ENCODE data around the gene RAPGEF4. TPM values are rescaled to one million over a fixed set of nuclear protein-coding genes. Genes with fewer than 3 reads are reported as not detected.

Gene RAPGEF4
- total and polyA plus RNA-seq, 2 of the 8 experiments (the other 6 are each of a cell fraction or from before 2014, with no cell fraction given), result 1.2 to 2.6 TPM

DNA sequence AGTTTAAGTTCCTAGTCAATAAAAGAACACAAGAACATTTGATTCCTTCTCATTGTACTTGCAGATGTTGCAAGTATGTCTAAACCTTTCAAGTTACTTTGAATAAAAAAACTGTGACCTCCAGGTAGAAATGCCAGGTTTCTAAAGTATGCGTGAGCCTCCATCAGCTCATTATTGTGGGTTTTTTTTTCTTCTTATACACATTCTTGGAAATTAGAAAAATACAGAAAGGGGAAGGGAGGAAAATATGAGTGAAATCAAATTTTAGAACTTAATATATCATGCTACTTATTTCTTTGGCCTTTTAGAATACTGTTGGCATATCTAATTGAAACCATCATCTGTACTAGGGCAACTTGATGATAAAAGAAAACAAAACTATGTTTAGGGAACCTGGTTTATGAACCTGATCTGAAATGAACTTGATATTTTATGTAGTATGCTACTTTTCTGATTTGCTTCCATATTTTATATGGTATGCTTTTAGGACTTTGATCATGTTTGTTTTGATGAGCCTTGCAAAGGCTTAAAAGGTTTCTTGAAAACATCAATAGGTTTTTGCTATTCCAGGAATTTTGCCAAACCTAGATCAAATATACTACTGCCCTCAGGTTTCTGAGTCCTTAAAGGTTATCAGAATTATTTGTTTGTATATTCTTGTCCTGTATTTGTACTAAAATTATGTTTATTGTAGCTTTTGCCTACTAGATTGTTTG is 209.3 kb downstream of the RAPGEF4 start:
- Histone ChIP-seq H4K5ac (ENCODE audit: insufficient read length, low read depth, low read length) (no peak overlapping the region), H3K79me2 (ENCODE audit: control insufficient read depth in 1 of 2, insufficient read depth in 2 of 2, low read length in 2 of 2) (no peaks in the 10 kb centered on the region), H2BK15ac (ENCODE audit: low read length) (no peak overlapping the region), H3K4me3 (ENCODE audit: extremely low read depth in 1 of 4, insufficient read depth in 2 of 4, low read depth in 3 of 4, low read length in 4 of 4) (no peak overlapping the region), H3K23me2 (ENCODE audit: low read depth, low read length) (no peaks in the 10 kb centered on the region), H3K27me3 (replicated peaks in 1 of 4; ENCODE audit: control insufficient read depth in 3 of 4, extremely low read depth in 1 of 4, insufficient read depth in 3 of 4, low read length in 3 of 4) (no peaks in the 10 kb centered on the region), H2BK20ac (ENCODE audit: low read length) (no peak overlapping the region), H3K36me3 (ENCODE audit: control insufficient read depth in 2 of 4, insufficient read depth in 4 of 4, low read length in 3 of 4) (no peaks in the 10 kb centered on the region), H2BK120ac (replicated peaks; ENCODE audit: low read depth, low read length) (no peak overlapping the region), H3K79me1 (ENCODE audit: low read depth, low read length) (no peaks in the 10 kb centered on the region), H3K4ac (replicated peaks; ENCODE audit: insufficient read length, low read depth, low read length) (no peak overlapping the region), H3K27ac (ENCODE audit: low read depth, low read length) (no peak overlapping the region), H3K4me1 (replicated peaks in 1 of 4; ENCODE audit: control insufficient read depth in 3 of 4, insufficient read depth in 4 of 4, low read length in 3 of 4) (peaks cover 0 to 8% (median 2%) of the 10 kb centered on the region in 4 experiments; a peak in 2 of 7 replicates), H3K4me2 (ENCODE audit: insufficient read depth in 1 of 2, low read depth in 2 of 2, low read length in 2 of 2) (no peak overlapping the region), H3K9ac (replicated peaks in 1 of 4; ENCODE audit: extremely low read depth in 1 of 4, low read depth in 3 of 4, low read length in 3 of 4) (no peak overlapping the region), H2AK5ac (ENCODE audit: low read depth, low read length) (no peak overlapping the region), H3K14ac (ENCODE audit: insufficient read length) (no peak overlapping the region), H4K91ac (replicated peaks; ENCODE audit: insufficient read length, low read length) (no peak overlapping the region), H3K23ac (ENCODE audit: insufficient read length) (no peak overlapping the region), H3K18ac (ENCODE audit: extremely low read depth, low read length) (no peak overlapping the region), H3K56ac (replicated peaks; ENCODE audit: insufficient read length, low read depth, low read length) (no peak overlapping the region), H2BK5ac (ENCODE audit: low read depth, low read length) (no peak overlapping the region), H3K9me3 (ENCODE audit: insufficient read depth in 2 of 2, low read depth in 1 of 2, low read length in 1 of 2) (no peaks in the 10 kb centered on the region), H2AFZ (ENCODE audit: low read length) (peak overlapping the region; percentile 25; the same call in 1 of the 2 replicates), H4K8ac (ENCODE audit: extremely low read depth, insufficient read depth, low read length) (no peak overlapping the region), H4K20me1 (replicated peaks in 1 of 2; ENCODE audit: control insufficient read depth in 1 of 2, insufficient read depth in 2 of 2, low read length in 2 of 2) (no peaks in the 10 kb centered on the region), H2BK12ac (ENCODE audit: low read depth, low read length) (no peak overlapping the region)
- 73% methylated on average over 1 of the region's 1 CpG; no CpG with 5 or more reads in 1 of the 2 experiments for WGBS, 2 experiments (ENCODE audit: extremely low coverage in 1 of 2, insufficient coverage in 1 of 2, insufficient read length in 1 of 2, insufficient replicate concordance in 2 of 2, low coverage in 1 of 2, low lambda C conversion rate in 2 of 2, missing lambda C conversion rate in 1 of 2)
- FAIRE-seq (no peak), DNase-seq (ENCODE audit: low read depth in 1 of 2, low spot score in 2 of 2) (no peak)
- POLR2A ChIA-PET (ENCODE audit: partially characterized antibody), result no interaction called here
- CTCF ChIA-PET (ENCODE audit: partially characterized antibody), result interaction anchor here (0.7 to 1.4 kb wide), 3 partner anchors 10 to 17 kb away, joined by 3 read pairs; no protein-coding TSS in a partner anchor
- no peak for TF ChIP-seq SAP30 (IDR thresholded peaks at IDR 0.05; ENCODE audit: insufficient read depth, insufficient replicate concordance, low read length)
- TF ChIP-seq RBBP5 (IDR thresholded peaks at IDR 0.05; ENCODE audit: borderline replicate concordance, low read depth, low read length), result no peak
- TF ChIP-seq SUZ12 (IDR thresholded peaks at IDR 0.05; ENCODE audit: low read length), result no peak
- no peak for TF ChIP-seq ATF3 (IDR thresholded peaks at IDR 0.05; ENCODE audit: insufficient read depth, low read depth, low read length)
- TF ChIP-seq, protein P1, sequence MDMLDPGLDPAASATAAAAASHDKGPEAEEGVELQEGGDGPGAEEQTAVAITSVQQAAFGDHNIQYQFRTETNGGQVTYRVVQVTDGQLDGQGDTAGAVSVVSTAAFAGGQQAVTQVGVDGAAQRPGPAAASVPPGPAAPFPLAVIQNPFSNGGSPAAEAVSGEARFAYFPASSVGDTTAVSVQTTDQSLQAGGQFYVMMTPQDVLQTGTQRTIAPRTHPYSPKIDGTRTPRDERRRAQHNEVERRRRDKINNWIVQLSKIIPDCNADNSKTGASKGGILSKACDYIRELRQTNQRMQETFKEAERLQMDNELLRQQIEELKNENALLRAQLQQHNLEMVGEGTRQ (IDR thresholded peaks at IDR 0.05; ENCODE audit: low read length), result no peak
- no peak for TF ChIP-seq ZNF274 (IDR thresholded peaks at IDR 0.05; ENCODE audit: borderline replicate concordance, extremely low read depth, low read length)
- no peak for TF ChIP-seq CTBP2 (IDR thresholded peaks at IDR 0.05; ENCODE audit: borderline replicate concordance, insufficient read depth, insufficient read length, low read length)
- TF ChIP-seq SIRT6 (IDR thresholded peaks at IDR 0.05; ENCODE audit: low read length), result no peak
- no peak for TF ChIP-seq BRCA1 (IDR thresholded peaks at IDR 0.05; ENCODE audit: low read depth, low read length)
- no peak for TF ChIP-seq BCL11A (IDR thresholded peaks at IDR 0.05; ENCODE audit: low read depth in 2 of 2, low read length in 2 of 2)
- TF ChIP-seq GTF2F1 (IDR thresholded peaks at IDR 0.05; ENCODE audit: borderline replicate concordance, low read depth, low read length), result no peak

Measured in H1 (cell line).